Osteoblast (primary cell): Measurements from ENCODE around the gene KATNB1. TPM values are rescaled to one million over a fixed set of nuclear protein-coding genes. Genes with fewer than 3 reads are reported as not detected.

ENCODE experiments used
- DNase-seq: peaks from one replicate; pipeline ENCODE4 v3.0.0; 2011; ENCODE audit warnings: low spot score, mixed read lengths; ENCODE audit not compliant: insufficient read length; ENCODE audit errors: missing footprints
- H2AFZ ChIP-seq: 2 replicates; pipeline ENCODE4 v1.6.0; 2011; ENCODE audit warnings: mild to moderate bottlenecking, low read length
- H3K27ac ChIP-seq: 2 replicates; pipeline ENCODE4 v1.5.1; 2011; ENCODE audit warnings: mild to moderate bottlenecking, low read depth, low read length, moderate library complexity
- H3K27me3 ChIP-seq: 2 replicates; pipeline ENCODE4 v1.6.0; 2012; ENCODE audit warnings: mild to moderate bottlenecking, control low read depth, inconsistent platforms, low read length, moderate library complexity; ENCODE audit not compliant: insufficient read depth
- H3K36me3 ChIP-seq: 2 replicates; pipeline ENCODE4 v1.5.1; 2011; ENCODE audit warnings: mild to moderate bottlenecking, low read length, control low read depth, moderate library complexity; ENCODE audit not compliant: insufficient read depth
- H3K4me1 ChIP-seq: 2 replicates; pipeline ENCODE4 v1.5.1; 2011; ENCODE audit warnings: mild to moderate bottlenecking, low read length, control low read depth, moderate library complexity; ENCODE audit not compliant: insufficient read depth
- H3K4me2 ChIP-seq: 2 replicates; pipeline ENCODE4 v1.6.0; 2011; ENCODE audit warnings: mild to moderate bottlenecking, low read length; ENCODE audit not compliant: insufficient read depth
- H3K4me3 ChIP-seq: fragments of 200-600 bp; sonication (generic); 3 replicates; pipeline ENCODE4 v1.5.1; 2012; ENCODE audit warnings: mild to moderate bottlenecking, low read length, inconsistent platforms; ENCODE audit not compliant: insufficient read depth
- H3K79me2 ChIP-seq: 2 replicates; pipeline ENCODE4 v1.6.0; 2012; ENCODE audit warnings: mild to moderate bottlenecking, low read length, control low read depth, inconsistent platforms; ENCODE audit not compliant: insufficient read depth
- H3K9me3 ChIP-seq: 2 replicates; pipeline ENCODE4 v1.5.1; 2011; ENCODE audit warnings: low read depth, low read length, control low read depth
- H4K20me1 ChIP-seq: 2 replicates; pipeline ENCODE4 v1.6.0; 2012; ENCODE audit warnings: mild to moderate bottlenecking, low read length, control low read depth; ENCODE audit not compliant: insufficient read depth
- total RNA-seq: library from RNA; depleted of rRNA; stranded (reverse); fragments of >200 nt; gene quantifications from 2 replicates; pipeline ENCODE4 v1.2.3, GENCODE V29; 2012
- TF ChIP-seq, protein P1 (sequence below): IDR thresholded peaks from 2 replicates; pipeline ENCODE4 v1.5.1; 2011; ENCODE audit warnings: mild to moderate bottlenecking, low read depth, low read length, moderate library complexity; ENCODE audit errors: extremely low read depth

KATNB1 gene
- 17.7 and 24.6 TPM in 2 replicates for total RNA-seq

- peaks cover 13% of the 10 kb centered on the region for H3K4me1 ChIP-seq
- H3K27me3 ChIP-seq = no peaks in the 10 kb centered on the region
- H3K4me3 ChIP-seq = peak within 1 kb of the TSS; percentile 89
- H3K36me3 ChIP-seq = no peaks in the 10 kb centered on the region
- peak within 1 kb of the TSS; percentile 81 for H2AFZ ChIP-seq
- peak; percentile 72 for DNase-seq
- H3K9me3 ChIP-seq = peaks cover 2% of the 10 kb centered on the region
- peak within 1 kb of the TSS; percentile 99 for H3K27ac ChIP-seq
- TF ChIP-seq, protein P1, sequence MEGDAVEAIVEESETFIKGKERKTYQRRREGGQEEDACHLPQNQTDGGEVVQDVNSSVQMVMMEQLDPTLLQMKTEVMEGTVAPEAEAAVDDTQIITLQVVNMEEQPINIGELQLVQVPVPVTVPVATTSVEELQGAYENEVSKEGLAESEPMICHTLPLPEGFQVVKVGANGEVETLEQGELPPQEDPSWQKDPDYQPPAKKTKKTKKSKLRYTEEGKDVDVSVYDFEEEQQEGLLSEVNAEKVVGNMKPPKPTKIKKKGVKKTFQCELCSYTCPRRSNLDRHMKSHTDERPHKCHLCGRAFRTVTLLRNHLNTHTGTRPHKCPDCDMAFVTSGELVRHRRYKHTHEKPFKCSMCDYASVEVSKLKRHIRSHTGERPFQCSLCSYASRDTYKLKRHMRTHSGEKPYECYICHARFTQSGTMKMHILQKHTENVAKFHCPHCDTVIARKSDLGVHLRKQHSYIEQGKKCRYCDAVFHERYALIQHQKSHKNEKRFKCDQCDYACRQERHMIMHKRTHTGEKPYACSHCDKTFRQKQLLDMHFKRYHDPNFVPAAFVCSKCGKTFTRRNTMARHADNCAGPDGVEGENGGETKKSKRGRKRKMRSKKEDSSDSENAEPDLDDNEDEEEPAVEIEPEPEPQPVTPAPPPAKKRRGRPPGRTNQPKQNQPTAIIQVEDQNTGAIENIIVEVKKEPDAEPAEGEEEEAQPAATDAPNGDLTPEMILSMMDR = no peak
- peaks cover 12% of the 10 kb centered on the region for H3K79me2 ChIP-seq
- peak within 1 kb of the TSS; percentile 96 for H3K4me2 ChIP-seq
- no peaks in the 10 kb centered on the region for H4K20me1 ChIP-seq
Measured at GRCh38 chr16:57735755-57736418, at the start of gene KATNB1. Gene KATNB1 (plus strand): TSS chr16:57735770. CDS start chr16:57737244, 1,474 bp downstream.

DNA sequence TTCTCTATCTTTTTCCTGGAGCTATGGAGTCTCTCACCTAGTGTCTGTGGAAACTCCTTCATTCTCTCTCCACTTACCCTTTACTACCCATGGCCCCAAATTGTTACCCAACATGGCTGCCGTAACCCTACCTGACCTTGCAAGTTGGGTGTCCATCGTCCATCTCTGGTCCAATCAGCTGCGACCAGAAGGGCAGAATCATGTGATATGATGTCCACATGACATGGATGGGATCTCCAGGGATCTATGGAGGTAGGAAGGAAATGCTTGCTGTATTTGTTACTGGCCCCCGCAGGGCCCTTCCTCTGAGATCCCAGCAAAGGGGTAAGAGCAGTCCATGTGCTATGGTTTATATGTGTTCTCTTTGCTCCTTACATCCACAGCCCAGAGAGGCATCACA is 49.0 kb upstream of the KATNB1 start:
- no peak overlapping the region for H3K4me3 ChIP-seq
- no peaks in the 10 kb centered on the region for H4K20me1 ChIP-seq
- no peak overlapping the region for H3K4me2 ChIP-seq
- peaks cover 27% of the 10 kb centered on the region for H3K27me3 ChIP-seq
- TF ChIP-seq, protein P1 = no peak
- H3K79me2 ChIP-seq = no peaks in the 10 kb centered on the region
- DNase-seq = peak; percentile 68
- no peak overlapping the region for H3K27ac ChIP-seq
- H2AFZ ChIP-seq = no peak overlapping the region
- no peaks in the 10 kb centered on the region for H3K36me3 ChIP-seq
- no peaks in the 10 kb centered on the region for H3K4me1 ChIP-seq
- no peaks in the 10 kb centered on the region for H3K9me3 ChIP-seq

DNA sequence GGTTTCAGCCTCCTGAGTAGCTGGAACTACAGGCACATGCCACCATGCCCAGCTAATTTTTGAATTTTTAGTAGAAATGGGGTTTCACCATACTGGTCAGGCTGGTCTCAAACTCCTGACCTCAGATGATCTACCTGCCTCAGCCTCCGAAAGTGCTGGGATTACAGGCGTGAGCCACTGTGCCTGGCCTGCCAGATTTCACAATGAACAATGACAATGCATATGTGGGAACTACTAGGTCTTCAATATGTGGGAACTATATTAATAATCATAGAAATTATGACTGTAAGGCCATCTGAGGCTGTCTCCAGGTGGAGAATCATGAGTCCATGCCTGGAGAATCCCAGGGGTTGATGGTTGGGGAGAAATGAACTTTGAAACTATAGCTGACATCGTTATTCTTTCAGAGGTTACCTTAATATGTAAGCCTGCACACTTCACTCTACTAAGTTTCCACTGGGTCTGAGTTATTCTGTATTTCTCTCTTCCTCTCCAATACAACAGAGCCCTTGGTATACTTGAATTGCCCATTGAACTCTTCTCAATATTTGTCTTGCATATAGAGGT is 48.1 kb upstream of the KATNB1 start:
- no peak overlapping the region for H3K27ac ChIP-seq
- no peaks in the 10 kb centered on the region for H3K36me3 ChIP-seq
- no peak for DNase-seq
- H3K79me2 ChIP-seq = no peaks in the 10 kb centered on the region
- no peaks in the 10 kb centered on the region for H4K20me1 ChIP-seq
- no peak overlapping the region for H3K4me2 ChIP-seq
- peaks cover 30% of the 10 kb centered on the region for H3K27me3 ChIP-seq
- H3K9me3 ChIP-seq = no peaks in the 10 kb centered on the region
- TF ChIP-seq, protein P1 = no peak
- no peak overlapping the region for H2AFZ ChIP-seq
- H3K4me1 ChIP-seq = no peaks in the 10 kb centered on the region
- no peak overlapping the region for H3K4me3 ChIP-seq

GRCh38 chr16:57688487-57688986 is 47.0 kb upstream of the KATNB1 start:
- Histone ChIP-seq H2AFZ (no peak overlapping the region), H3K9me3 (no peaks in the 10 kb centered on the region), H3K36me3 (no peaks in the 10 kb centered on the region), H3K4me3 (no peak overlapping the region), H3K27me3 (peaks cover 35% of the 10 kb centered on the region), H4K20me1 (no peaks in the 10 kb centered on the region), H3K27ac (no peak overlapping the region), H3K4me1 (no peaks in the 10 kb centered on the region), H3K79me2 (no peaks in the 10 kb centered on the region), H3K4me2 (no peak overlapping the region)
- no peak for DNase-seq
- TF ChIP-seq, protein P1 = no peak
